WTC11 (cell line): ENCODE data around the gene FALEC. TPM values are rescaled to one million over a fixed set of nuclear protein-coding genes. Genes with fewer than 3 reads are reported as not detected.
A peak's percentile ranks its signal among the peaks of the same experiment; 100 is the strongest.

ENCODE experiments used
- ATAC-seq: fragments of 200-7000 bp; cut with Tn5 transposase; 2 replicates; pipeline ENCODE4 v1.10.0; 2021; ENCODE audit warnings: mild to moderate bottlenecking, moderate library complexity
- CTCF ChIA-PET: fragments of 300-600 bp; sonication (Branson Sonifier 250); formaldehyde crosslinking; loops from one replicate; lab custom pipeline; 2021; ENCODE audit warnings: antibody characterized with exemption; lab: Charles Lee
- POLR2A ChIA-PET: fragments of 350-600 bp; sonication (Branson Sonifier 250); formaldehyde crosslinking; loops from one replicate; lab custom pipeline; 2021; ENCODE audit warnings: antibody characterized with exemption; lab: Charles Lee
- DNase-seq: peaks from one replicate; pipeline ENCODE4 v3.0.0; 2021; ENCODE audit warnings: low spot score
- H3K27ac Mint-ChIP-seq: 2 replicates; pipeline ENCODE4 v1.8.0; 2021; ENCODE audit warnings: mixed read lengths
- H3K27me3 Mint-ChIP-seq: 2 replicates; pipeline ENCODE4 v1.8.0; 2021; ENCODE audit warnings: low read depth, mild to moderate bottlenecking, moderate library complexity, mixed read lengths
- H3K36me3 Mint-ChIP-seq: 2 replicates; pipeline ENCODE4 v1.8.0; 2021; ENCODE audit warnings: mixed read lengths
- H3K4me1 Mint-ChIP-seq: 2 replicates; pipeline ENCODE4 v1.8.0; 2022; ENCODE audit warnings: mixed read lengths
- H3K4me3 Mint-ChIP-seq: 2 replicates; pipeline ENCODE4 v1.8.0; 2021; ENCODE audit warnings: mild to moderate bottlenecking, moderate library complexity, mixed read lengths
- H3K9me3 Mint-ChIP-seq: 2 replicates; pipeline ENCODE4 v1.8.0; 2021; ENCODE audit warnings: mixed read lengths
- CREM ChIP-seq: sonication (generic); formaldehyde crosslinking; IDR thresholded peaks from 2 replicates; pipeline ENCODE4 v1.8.1; 2022; ENCODE audit warnings: mild to moderate bottlenecking, missing genetic modification reagents, moderate library complexity
- E2F4 ChIP-seq: sonication (generic); formaldehyde crosslinking; IDR thresholded peaks from 2 replicates; pipeline ENCODE4 v1.8.1; 2022; ENCODE audit warnings: low read depth, mild to moderate bottlenecking, moderate library complexity, missing genetic modification reagents, borderline replicate concordance
- FOXP4 ChIP-seq: sonication (generic); formaldehyde crosslinking; IDR thresholded peaks from 2 replicates; pipeline ENCODE4 v1.8.0; 2022; ENCODE audit warnings: mild to moderate bottlenecking, missing genetic modification reagents
- GRHL2 ChIP-seq: fragments of 250-450 bp; sonication (Bioruptor Pico); IDR thresholded peaks from 2 replicates; pipeline ENCODE4 v1.8.0; 2022; ENCODE audit warnings: mild to moderate bottlenecking, moderate library complexity; ENCODE audit not compliant: insufficient replicate concordance, severe bottlenecking
- IRF2 ChIP-seq: sonication (generic); formaldehyde crosslinking; IDR thresholded peaks from 2 replicates; pipeline ENCODE4 v1.8.0; 2022; ENCODE audit warnings: low read depth, missing genetic modification reagents, borderline replicate concordance
- JUN ChIP-seq: sonication (generic); formaldehyde crosslinking; IDR thresholded peaks from 2 replicates; pipeline ENCODE4 v1.8.0; 2023; ENCODE audit warnings: mild to moderate bottlenecking, missing genetic modification reagents
- MLX ChIP-seq: sonication (generic); formaldehyde crosslinking; IDR thresholded peaks from 2 replicates; pipeline ENCODE4 v1.8.1; 2023; ENCODE audit warnings: mild to moderate bottlenecking, missing genetic modification reagents, moderate library complexity
- NFATC4 ChIP-seq: fragments of 250-450 bp; sonication (Bioruptor Pico); IDR thresholded peaks from 2 replicates; pipeline ENCODE4 v1.9.0; 2021; ENCODE audit warnings: mild to moderate bottlenecking
- SMAD3 ChIP-seq: sonication (generic); formaldehyde crosslinking; IDR thresholded peaks from 2 replicates; pipeline ENCODE4 v1.8.0; 2022; ENCODE audit warnings: missing genetic modification reagents, mild to moderate bottlenecking, borderline replicate concordance
- STAT6 ChIP-seq: sonication (generic); formaldehyde crosslinking; conservative IDR thresholded peaks from 2 replicates; pipeline ENCODE4 v1.8.1; 2023; ENCODE audit warnings: mild to moderate bottlenecking, low read depth, missing genetic modification reagents, moderate library complexity
- TEAD1 ChIP-seq: sonication (generic); formaldehyde crosslinking; IDR thresholded peaks from 2 replicates; pipeline ENCODE4 v1.8.0; 2022; ENCODE audit warnings: mild to moderate bottlenecking, missing genetic modification reagents
- USF1 ChIP-seq: sonication (generic); formaldehyde crosslinking; IDR thresholded peaks from 2 replicates; pipeline ENCODE4 v1.8.0; 2022; ENCODE audit warnings: mild to moderate bottlenecking, missing genetic modification reagents
- USF2 ChIP-seq: sonication (generic); formaldehyde crosslinking; IDR thresholded peaks from 2 replicates; pipeline ENCODE4 v1.8.1; 2023; ENCODE audit warnings: mild to moderate bottlenecking, missing genetic modification reagents, moderate library complexity
- ZMAT4 ChIP-seq: fragments of 250-450 bp; sonication (Bioruptor Pico); IDR thresholded peaks from 2 replicates; pipeline ENCODE4 v1.9.0; 2021; ENCODE audit warnings: mild to moderate bottlenecking
- ZNF317 ChIP-seq: sonication (generic); formaldehyde crosslinking; IDR thresholded peaks from 2 replicates; pipeline ENCODE4 v1.8.1; 2023; ENCODE audit warnings: low read depth, mild to moderate bottlenecking, moderate library complexity, missing genetic modification reagents, borderline replicate concordance
- ZSCAN18 ChIP-seq: fragments of 250-450 bp; sonication (Bioruptor Pico); IDR thresholded peaks from 2 replicates; pipeline ENCODE4 v2.1.2; 2022; ENCODE audit warnings: mild to moderate bottlenecking, moderate library complexity
- total RNA-seq: library from RNA; stranded (reverse); gene quantifications from 3 replicates; pipeline ENCODE4 v1.2.3, GENCODE V29; 2021

The FALEC gene
- total RNA-seq, 1 experiment from 2014 or later, result 1.2 TPM

DNA sequence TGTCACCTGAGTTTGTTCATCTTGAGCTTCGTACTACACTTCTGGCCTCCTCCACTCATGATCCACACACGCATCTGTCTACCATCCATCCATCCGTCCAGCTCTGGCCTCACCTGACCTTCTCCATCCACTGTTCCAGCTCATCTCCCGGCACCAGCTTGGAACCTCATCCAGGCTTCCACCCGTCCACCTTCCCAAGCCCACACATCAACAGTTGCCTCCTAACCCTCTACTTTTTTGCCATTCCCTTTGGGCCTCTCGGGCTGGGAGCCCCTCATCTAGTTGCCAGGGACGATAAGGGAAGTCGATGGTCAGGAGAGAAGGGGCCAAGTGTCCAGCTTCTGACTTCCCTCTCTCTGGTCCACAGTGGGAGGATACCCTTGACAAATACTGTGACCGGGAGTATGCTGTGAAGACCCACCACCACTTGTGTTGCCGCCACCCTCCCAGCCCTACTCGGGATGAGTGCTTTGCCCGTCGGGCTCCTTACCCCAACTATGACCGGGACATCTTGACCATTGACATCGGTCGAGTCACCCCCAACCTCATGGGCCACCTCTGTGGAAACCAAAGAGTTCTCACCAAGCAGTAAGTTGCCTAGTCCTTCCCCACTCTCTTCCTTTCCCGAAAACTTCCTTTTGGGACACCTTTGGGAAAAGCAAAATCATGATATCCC is 3.4 kb upstream of the FALEC start:
- no peak for ATAC-seq
- Mint-ChIP-seq H3K36me3 (peaks cover 7% of the 10 kb centered on the region; the same call in 1 of the 2 replicates), H3K4me1 (peaks cover 10% of the 10 kb centered on the region), H3K9me3 (no peaks in the 10 kb centered on the region), H3K4me3 (no peak overlapping the region), H3K27ac (no peak overlapping the region), H3K27me3 (no peaks in the 10 kb centered on the region; the same call in 1 of the 2 replicates)
- POLR2A ChIA-PET, result no interaction called here
- no peak for DNase-seq
- TF ChIP-seq JUN (CRISPR knock-in tag) (no peak), SMAD3 (CRISPR knock-in tag) (no peak), STAT6 (CRISPR knock-in tag) (no peak), IRF2 (CRISPR knock-in tag) (no peak), CREM (CRISPR knock-in tag) (no peak)
- CTCF ChIA-PET, result interaction anchor here (0.7 to 0.9 kb wide), 2 partner anchors 21 to 26 kb away, joined by 4 read pairs; no protein-coding TSS in a partner anchor

DNA sequence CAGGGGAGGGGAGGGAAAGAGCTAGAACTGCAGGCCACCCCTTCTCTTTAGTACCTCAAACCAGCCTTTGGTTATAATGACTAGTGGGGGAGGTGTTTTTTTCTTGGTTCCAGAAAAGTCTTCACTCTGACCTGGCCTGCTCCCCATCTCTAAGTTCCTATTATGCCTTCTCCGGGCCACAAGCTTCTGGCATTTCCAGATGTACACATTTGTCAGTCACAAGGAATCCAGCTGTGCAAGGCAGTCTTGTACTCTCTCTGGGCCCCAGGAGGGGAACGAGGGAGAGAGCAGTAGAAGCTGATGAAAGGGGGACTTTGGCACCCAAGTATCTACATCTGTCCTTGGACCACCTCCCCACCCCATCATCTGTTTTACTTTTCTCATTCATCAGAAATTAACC is 2.7 kb upstream of the FALEC start:
- CTCF ChIA-PET, result interaction anchor here (9.7 kb wide), 1 partner anchor 22 kb away, joined by 139 read pairs; no protein-coding TSS in a partner anchor
- Mint-ChIP-seq H3K27me3 (no peaks in the 10 kb centered on the region; the same call in 1 of the 2 replicates), H3K4me1 (peaks cover 12% of the 10 kb centered on the region)
- ATAC-seq, result no peak
- TF ChIP-seq E2F4 (CRISPR knock-in tag) (no peak), USF1 (CRISPR knock-in tag) (no peak), TEAD1 (CRISPR knock-in tag) (no peak), ZSCAN18 (no peak)
- TF ChIP-seq, all 79 proteins: peak for 0
- no peak overlapping the region for H3K27ac Mint-ChIP-seq
- no peak overlapping the region for H3K4me3 Mint-ChIP-seq
- DNase-seq, result no peak
- no peaks in the 10 kb centered on the region for H3K9me3 Mint-ChIP-seq
- POLR2A ChIA-PET, result no interaction called here
- peaks cover 4% of the 10 kb centered on the region; the same call in 1 of the 2 replicates for H3K36me3 Mint-ChIP-seq

- peak overlapping the region; percentile 73; the same call in 1 of the 2 replicates for H3K27ac Mint-ChIP-seq
- TF ChIP-seq ZMAT4 (CRISPR knock-in tag) (no peak), ZNF317 (CRISPR knock-in tag) (no peak), GRHL2 (CRISPR knock-in tag) (no peak), MLX (CRISPR knock-in tag) (no peak), E2F4 (CRISPR knock-in tag) (no peak), NFATC4 (CRISPR knock-in tag) (no peak), USF2 (no peak), FOXP4 (no peak)
Observed at GRCh38 chr1:150513351-150513791, 2.2 kb upstream of the FALEC start.

More at GRCh38 chr1:150513351-150513791, 2.2 kb upstream of the FALEC start:
- ATAC-seq (no peak), DNase-seq (no peak)
- H3K27me3 Mint-ChIP-seq, result no peaks in the 10 kb centered on the region; the same call in 1 of the 2 replicates
- H3K9me3 Mint-ChIP-seq, result no peaks in the 10 kb centered on the region
- peaks cover 12% of the 10 kb centered on the region for H3K4me1 Mint-ChIP-seq
- ChIA-PET POLR2A (no interaction called here), CTCF (interaction anchor here (9.7 kb wide), 1 partner anchor 21 kb away, joined by 139 read pairs; no protein-coding TSS in a partner anchor)
- H3K4me3 Mint-ChIP-seq, result no peak overlapping the region
- H3K36me3 Mint-ChIP-seq, result peaks cover 4% of the 10 kb centered on the region; the same call in 1 of the 2 replicates
